Activated T-cell treated with anti-CD3 and anti-CD28 coated beads, Interleukin-2, amount 50 U/mL, for 4 hours (primary cell): ENCODE results near the gene LCA5L. TPM values are rescaled to one million over a fixed set of nuclear protein-coding genes. Genes with fewer than 3 reads are reported as not detected.
A peak's percentile ranks its signal among the peaks of the same experiment; 100 is the strongest.
"Not testable (repeated sequence)": the region's sequence is repeated elsewhere in the genome, so short reads cannot be mapped to it uniquely, and the experiment has no call there.

Experiments used
- ATAC-seq, 2 donors: fragments of 200-7000 bp; cut with Tn5 transposase; one replicate each; pipeline ENCODE4 v1.10.0; 2021
- DNase-seq: peaks from one replicate; pipeline ENCODE4 v3.0.0-alpha.2; 2020
- H3K27me3 Mint-ChIP-seq: one replicate; pipeline ENCODE4 v1.8.0; 2021; ENCODE audit warnings: low read depth, mixed read lengths
- H3K36me3 Mint-ChIP-seq: one replicate; pipeline ENCODE4 v1.8.0; 2022; ENCODE audit warnings: mixed read lengths; ENCODE audit not compliant: insufficient read depth
- H3K4me1 Mint-ChIP-seq: one replicate; pipeline ENCODE4 v1.8.0; 2021; ENCODE audit warnings: low read depth, mixed read lengths
- H3K4me3 Mint-ChIP-seq: one replicate; pipeline ENCODE4 v1.8.0; 2021; ENCODE audit warnings: mild to moderate bottlenecking, moderate library complexity, mixed read lengths
- H3K9me3 Mint-ChIP-seq: one replicate; pipeline ENCODE4 v1.8.0; 2021; ENCODE audit warnings: mixed read lengths
- total RNA-seq, 3 donors: library from RNA; stranded (reverse); gene quantifications; one replicate each; pipeline ENCODE4 v1.2.1, GENCODE V29; 2021

Gene LCA5L
- total RNA-seq, 3 donors from 2014 or later: 0.16 to 0.46 (median 0.40) TPM

GRCh38 chr21:39387461-39388037 lies 58.0 kb downstream of the LCA5L start:
- H3K27me3 Mint-ChIP-seq: no peaks in the 10 kb centered on the region
- ATAC-seq (peak; percentile 47 to 60), DNase-seq (peak; percentile 94)
- H3K4me1 Mint-ChIP-seq: peaks cover 28% of the 10 kb centered on the region
- H3K36me3 Mint-ChIP-seq: peaks cover 6% of the 10 kb centered on the region
- no peaks in the 10 kb centered on the region for H3K9me3 Mint-ChIP-seq
- peak overlapping the region; percentile 81 for H3K4me3 Mint-ChIP-seq

GRCh38 chr21:39386899-39387298 lies 58.7 kb downstream of the LCA5L start:
- Mint-ChIP-seq H3K9me3 (no peaks in the 10 kb centered on the region), H3K27me3 (no peaks in the 10 kb centered on the region), H3K4me3 (peak overlapping the region; percentile 81), H3K36me3 (no peaks in the 10 kb centered on the region), H3K4me1 (peaks cover 33% of the 10 kb centered on the region)
- DNase-seq (no peak), ATAC-seq (no peak)

GRCh38 chr21:39386194-39386593 lies 59.4 kb downstream of the LCA5L start:
- no peaks in the 10 kb centered on the region for H3K36me3 Mint-ChIP-seq
- peak overlapping the region; percentile 48 for H3K4me3 Mint-ChIP-seq
- peaks cover 36% of the 10 kb centered on the region for H3K4me1 Mint-ChIP-seq
- DNase-seq (no peak), ATAC-seq (no peak)
- H3K9me3 Mint-ChIP-seq: no peaks in the 10 kb centered on the region
- no peaks in the 10 kb centered on the region for H3K27me3 Mint-ChIP-seq

GRCh38 chr21:39385299-39386145 lies 60.1 kb downstream of the LCA5L start:
- no peaks in the 10 kb centered on the region for H3K36me3 Mint-ChIP-seq
- H3K9me3 Mint-ChIP-seq: no peaks in the 10 kb centered on the region
- H3K4me1 Mint-ChIP-seq: peaks cover 41% of the 10 kb centered on the region
- H3K27me3 Mint-ChIP-seq: no peaks in the 10 kb centered on the region
- ATAC-seq: peak; percentile 49 to 66
- peak overlapping the region; percentile 48 for H3K4me3 Mint-ChIP-seq
- DNase-seq: no peak

- H3K36me3 Mint-ChIP-seq: no peaks in the 10 kb centered on the region
- no peak overlapping the region for H3K4me3 Mint-ChIP-seq
- H3K9me3 Mint-ChIP-seq: no peaks in the 10 kb centered on the region
- H3K4me1 Mint-ChIP-seq: peaks cover 41% of the 10 kb centered on the region
- H3K27me3 Mint-ChIP-seq: no peaks in the 10 kb centered on the region
- ATAC-seq: no peak
- no peak for DNase-seq
These were observed 60.8 kb downstream of the LCA5L start for GRCh38 chr21:39384674-39385298.

GRCh38 chr21:39382096-39382495 lies 63.5 kb downstream of the LCA5L start:
- not testable (repeated sequence) for H3K36me3 Mint-ChIP-seq, ATAC-seq, DNase-seq, H3K27me3 Mint-ChIP-seq, H3K9me3 Mint-ChIP-seq
- peak overlapping the region; percentile 30 for H3K4me3 Mint-ChIP-seq
- peaks cover 30% of the 10 kb centered on the region for H3K4me1 Mint-ChIP-seq

DNA sequence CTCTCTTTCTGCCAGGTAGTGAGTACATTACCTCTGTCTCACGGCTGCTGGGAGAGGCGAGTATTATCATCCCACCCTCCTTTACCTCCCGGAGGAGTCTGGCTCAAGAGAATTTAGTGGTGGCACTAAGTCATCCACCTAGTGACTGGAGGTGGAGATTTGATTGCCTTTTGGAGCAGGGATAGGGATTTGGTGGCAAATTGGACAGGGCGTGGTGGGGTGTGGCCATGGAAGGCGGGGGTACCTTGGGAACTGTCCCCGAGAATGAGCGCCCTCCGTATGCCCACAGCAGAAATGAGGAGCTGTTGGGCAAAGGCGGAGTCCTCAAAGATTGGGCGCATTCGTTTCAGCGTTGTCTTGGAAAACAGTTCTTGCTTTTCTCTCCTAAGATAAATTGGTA lies 64.6 kb downstream of the LCA5L start:
- Mint-ChIP-seq H3K9me3 (no peaks in the 10 kb centered on the region), H3K4me3 (peak overlapping the region; percentile 89), H3K36me3 (no peaks in the 10 kb centered on the region), H3K27me3 (peaks cover 2% of the 10 kb centered on the region), H3K4me1 (peaks cover 24% of the 10 kb centered on the region)
- no peak for ATAC-seq
- DNase-seq: no peak

DNA sequence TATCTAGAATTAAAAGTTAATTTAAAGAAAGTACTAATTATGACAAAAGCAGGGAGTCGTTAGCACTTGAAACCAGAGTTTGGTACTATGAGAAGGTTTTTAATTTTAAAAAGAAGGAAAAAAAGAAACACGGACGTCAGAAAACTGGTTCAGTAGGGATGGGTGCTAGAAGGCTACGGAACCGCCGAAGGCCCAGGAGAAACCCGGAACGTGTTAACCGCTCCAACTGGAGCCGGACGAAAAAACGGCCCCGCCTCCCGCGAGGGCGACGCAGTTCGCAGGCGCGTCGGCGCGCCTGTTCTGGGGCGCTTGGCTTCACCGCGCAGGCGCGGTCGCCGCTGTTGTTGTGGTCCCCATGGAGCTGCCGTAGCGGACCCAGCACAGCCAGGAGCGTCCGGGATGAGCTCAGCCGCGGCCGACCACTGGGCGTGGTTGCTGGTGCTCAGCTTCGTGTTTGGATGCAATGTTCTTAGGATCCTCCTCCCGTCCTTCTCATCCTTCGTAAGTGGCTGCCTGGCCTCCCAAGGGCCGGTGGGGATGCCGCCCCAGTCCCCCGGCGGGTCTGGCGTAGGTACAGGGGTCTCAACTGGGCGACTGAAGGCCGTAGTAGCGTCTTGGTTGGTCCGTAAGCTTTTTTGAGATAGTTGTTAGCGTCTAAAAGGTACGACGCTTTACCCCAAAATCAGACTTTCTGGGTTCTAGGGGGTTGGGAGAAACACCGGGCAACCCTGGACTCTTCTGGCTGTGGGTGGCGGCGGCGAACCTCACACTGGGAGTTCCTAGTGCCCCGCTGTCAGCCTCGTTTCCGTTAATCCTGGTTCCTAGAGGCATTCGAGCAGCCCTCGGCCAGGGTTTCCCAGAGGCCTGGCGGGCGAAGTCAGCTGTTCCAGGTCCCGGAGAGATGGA lies 65.3 kb downstream of the LCA5L start:
- no peaks in the 10 kb centered on the region for H3K9me3 Mint-ChIP-seq
- ATAC-seq (peak; percentile 98 to 99), DNase-seq (peak; percentile 79)
- H3K4me3 Mint-ChIP-seq: peak overlapping the region; percentile 89
- H3K27me3 Mint-ChIP-seq: peaks cover 2% of the 10 kb centered on the region
- no peaks in the 10 kb centered on the region for H3K36me3 Mint-ChIP-seq
- H3K4me1 Mint-ChIP-seq: peaks cover 20% of the 10 kb centered on the region

DNA sequence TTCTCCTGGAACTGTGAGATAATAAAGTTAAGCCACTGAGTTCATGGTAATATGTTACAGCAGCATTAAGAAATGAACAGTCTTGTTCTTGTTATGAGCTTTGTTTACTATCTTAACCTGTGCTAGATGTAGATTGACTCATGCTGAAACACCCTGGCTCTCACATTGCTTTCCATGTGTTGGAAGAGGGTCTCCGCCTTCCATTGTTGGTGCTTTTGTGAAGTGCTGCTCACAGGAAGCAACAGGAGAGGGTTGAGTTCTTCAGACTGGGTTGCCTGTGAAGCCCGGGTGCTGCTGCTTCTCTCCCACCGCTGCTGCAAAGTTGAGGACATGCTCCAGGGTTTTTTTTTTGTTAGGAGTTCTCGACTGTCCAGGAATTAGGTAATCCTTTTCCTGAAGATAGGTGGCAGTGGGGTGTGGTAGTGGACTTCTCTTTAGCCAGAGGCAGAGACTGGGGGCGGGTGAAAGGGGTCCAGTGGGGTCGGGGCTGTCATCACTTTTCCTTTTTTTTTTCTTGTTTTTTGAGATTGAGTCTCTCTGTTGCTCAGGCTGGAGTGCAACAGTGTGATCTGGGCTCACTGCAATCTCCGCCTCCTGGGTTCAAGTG lies 68.0 kb downstream of the LCA5L start:
- Mint-ChIP-seq H3K36me3 (no peaks in the 10 kb centered on the region), H3K4me1 (peaks cover 13% of the 10 kb centered on the region), H3K27me3 (peaks cover 2% of the 10 kb centered on the region), H3K4me3 (no peak overlapping the region), H3K9me3 (no peaks in the 10 kb centered on the region)
- DNase-seq (no peak), ATAC-seq (no peak)

DNA sequence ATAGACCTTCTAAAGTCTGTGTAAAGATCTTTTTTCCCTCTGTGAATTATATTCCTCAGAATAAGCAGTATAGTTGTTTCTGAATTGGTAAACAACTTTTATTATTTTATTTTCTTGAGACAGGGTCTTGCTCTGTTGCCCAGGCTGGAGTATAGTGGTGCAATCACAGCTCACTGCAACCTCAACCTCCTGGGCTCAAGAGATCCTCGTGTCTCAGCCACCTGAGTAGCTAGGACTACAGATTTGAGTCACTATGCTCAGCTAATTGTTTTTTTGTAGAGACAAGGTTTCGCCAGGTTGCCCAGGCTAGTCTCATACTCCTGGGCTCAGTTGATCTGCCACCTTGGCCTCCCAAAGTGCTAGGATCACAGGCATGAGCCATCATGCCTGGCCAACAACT lies 70.1 kb downstream of the LCA5L start:
- H3K4me1 Mint-ChIP-seq: no peaks in the 10 kb centered on the region
- peaks cover 2% of the 10 kb centered on the region for H3K27me3 Mint-ChIP-seq
- H3K36me3 Mint-ChIP-seq: no peaks in the 10 kb centered on the region
- H3K9me3 Mint-ChIP-seq: no peaks in the 10 kb centered on the region
- no peak overlapping the region for H3K4me3 Mint-ChIP-seq
- no peak for DNase-seq
- ATAC-seq: no peak

- Mint-ChIP-seq H3K4me3 (no peak overlapping the region), H3K27me3 (peaks cover 2% of the 10 kb centered on the region), H3K36me3 (no peaks in the 10 kb centered on the region), H3K4me1 (no peaks in the 10 kb centered on the region), H3K9me3 (no peaks in the 10 kb centered on the region)
- ATAC-seq: no peak
- no peak for DNase-seq
These were observed 71.5 kb downstream of the LCA5L start for GRCh38 chr21:39374046-39374445.

DNA sequence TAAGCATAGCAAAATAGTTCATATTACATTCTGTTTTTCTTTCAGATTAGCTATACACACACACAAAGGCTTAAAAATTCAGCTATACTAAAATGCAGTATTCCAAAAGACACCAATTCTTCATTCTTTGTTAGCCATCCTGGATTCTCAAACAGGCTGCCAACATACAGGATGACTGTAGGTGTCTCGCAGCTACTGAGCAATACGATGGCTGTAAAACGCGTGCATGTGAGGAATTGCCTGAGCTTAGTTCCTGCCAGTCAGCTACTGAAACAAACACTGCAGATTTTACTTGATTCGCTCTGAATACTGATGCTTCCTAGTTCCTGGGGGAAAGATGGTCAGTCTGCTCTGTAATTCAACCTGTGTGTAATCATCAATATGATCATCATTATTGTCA lies 71.9 kb downstream of the LCA5L start:
- H3K36me3 Mint-ChIP-seq: no peaks in the 10 kb centered on the region
- no peaks in the 10 kb centered on the region for H3K4me1 Mint-ChIP-seq
- no peak for DNase-seq
- no peak overlapping the region for H3K4me3 Mint-ChIP-seq
- H3K9me3 Mint-ChIP-seq: no peaks in the 10 kb centered on the region
- peaks cover 2% of the 10 kb centered on the region for H3K27me3 Mint-ChIP-seq
- ATAC-seq: no peak

GRCh38 chr21:39369896-39370288 lies 75.7 kb downstream of the LCA5L start:
- ATAC-seq, H3K4me3 Mint-ChIP-seq, DNase-seq, H3K27me3 Mint-ChIP-seq, H3K36me3 Mint-ChIP-seq, H3K9me3 Mint-ChIP-seq, H3K4me1 Mint-ChIP-seq: not testable (repeated sequence)

- no peak for ATAC-seq
- no peak for DNase-seq
- Mint-ChIP-seq H3K9me3 (no peaks in the 10 kb centered on the region), H3K4me1 (no peaks in the 10 kb centered on the region), H3K27me3 (no peaks in the 10 kb centered on the region), H3K36me3 (no peaks in the 10 kb centered on the region), H3K4me3 (no peak overlapping the region)
These were observed 77.8 kb downstream of the LCA5L start for GRCh38 chr21:39367783-39368182.
